HG03103 (cell line): ENCODE data around the gene MSN.

Experiments
- ATAC-seq: cut with Tn5 transposase; IDR thresholded peaks from one replicate; pipeline ENCODE4 v1.9.1; 2021; ENCODE audit warnings: low read depth; ENCODE audit not compliant: unreplicated experiment

The MSN gene

DNA sequence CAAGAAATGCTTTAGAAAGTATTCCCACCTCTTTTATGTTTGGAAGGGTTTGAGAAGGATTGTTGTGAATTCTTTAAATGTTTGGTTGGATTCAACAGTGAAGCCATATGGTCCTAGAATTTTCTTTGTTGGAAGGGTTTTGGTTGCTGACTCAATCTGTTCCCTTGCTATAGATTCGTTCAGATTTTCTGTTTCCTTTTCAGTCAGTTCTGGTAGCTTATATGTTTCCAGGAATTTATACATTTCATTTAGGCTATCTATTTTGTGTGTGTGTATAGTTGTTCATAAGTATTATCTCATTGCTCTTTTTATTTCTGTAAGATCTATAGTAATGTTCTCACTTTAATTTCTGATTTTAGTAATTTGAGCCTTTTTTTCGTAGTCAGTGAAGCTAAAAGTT, 114.4 kb downstream of the MSN start:
- no peak for ATAC-seq

GRCh38 chrX:65783746-65784145, 116.3 kb downstream of the MSN start:
- ATAC-seq = no peak
